Upper lobe of left lung (tissue), 4 donors: ENCODE results near the gene COL23A1.

Experiments used
- CTCF ChIP-seq, 6 experiments: fragments of 450-650 bp in 4 of 6; fragments of 200-600 bp in 2 of 6; sonication (generic) in 2 of 6; IDR thresholded peaks; one replicate each; pipeline ENCODE4 v1.5.1; 2016 to 2019; ENCODE audit warnings: antibody characterized with exemption in 6 of 6
- POLR2A ChIP-seq, 4 donors: fragments of 450-650 bp; IDR thresholded peaks; one replicate each; pipeline ENCODE4 v1.5.1; 2016 to 2017; ENCODE audit warnings: antibody characterized with exemption in 4 of 4, mild to moderate bottlenecking in 2 of 4

- TF ChIP-seq POLR2A (IDR thresholded peaks at IDR 0.05) = no peak
- no peak for TF ChIP-seq CTCF (IDR thresholded peaks at IDR 0.05)
Observed at GRCh38 chr5:178437386-178438075, 152.7 kb downstream of the COL23A1 start.
